Hepatic stellate cell (primary cell): ENCODE results near the gene PTGER3.

Source experiments
- DNase-seq: peaks from one replicate; pipeline ENCODE4 v3.0.0; 2011; ENCODE audit warnings: low spot score

The PTGER3 gene

DNA sequence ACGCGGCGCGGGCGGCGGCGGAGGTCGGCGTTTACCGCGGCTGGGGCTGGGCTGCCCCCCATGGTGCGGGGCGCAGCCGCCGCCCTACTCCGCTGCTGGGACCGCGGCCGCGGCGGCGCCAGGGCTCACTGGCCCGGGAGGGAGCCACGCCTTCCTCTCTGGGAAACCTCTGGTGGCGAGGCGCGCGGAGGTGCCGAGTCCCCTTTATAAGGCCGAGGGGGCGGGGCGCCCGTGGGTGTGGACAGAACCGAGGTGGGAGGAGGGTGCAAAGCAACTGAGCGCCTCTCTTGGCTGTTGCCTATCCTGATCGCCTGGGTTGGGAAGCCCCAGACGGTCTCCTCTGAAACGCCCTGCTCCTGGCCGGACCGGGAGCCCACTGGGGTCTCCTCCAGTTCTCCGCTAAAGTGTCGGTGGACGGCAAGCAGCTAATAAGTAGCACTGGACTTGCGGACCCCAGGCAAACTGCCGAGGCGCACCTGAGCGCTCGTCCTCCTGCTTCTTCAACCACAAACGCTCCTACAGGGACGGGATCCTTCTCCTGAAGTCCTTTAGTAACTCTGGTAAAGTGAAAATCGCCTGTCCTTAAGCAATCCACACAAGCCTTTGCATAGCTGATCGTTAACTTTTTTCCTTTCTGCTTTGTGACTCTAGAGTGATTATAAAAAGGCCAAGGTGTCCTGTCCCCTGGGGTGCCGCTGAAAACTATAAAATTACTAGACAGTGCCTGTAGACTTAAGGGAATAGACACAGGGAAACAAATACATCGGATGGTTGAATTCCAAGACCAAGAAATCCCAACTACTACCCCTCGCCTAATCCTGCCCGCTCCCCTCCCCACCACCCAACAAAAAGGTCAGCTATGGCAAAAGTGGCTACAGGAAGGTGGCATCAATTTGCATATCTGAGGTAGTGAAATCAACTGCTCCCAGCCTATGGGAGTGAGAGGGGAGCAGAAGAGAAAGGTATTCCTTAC is at the start of gene PTGER3:
Gene PTGER3, minus strand, starts transcription at position 182 of the 973 bp plus-strand sequence. CDS start 239 bp downstream, outside the sequence.
- peak; percentile 39 for DNase-seq

DNA sequence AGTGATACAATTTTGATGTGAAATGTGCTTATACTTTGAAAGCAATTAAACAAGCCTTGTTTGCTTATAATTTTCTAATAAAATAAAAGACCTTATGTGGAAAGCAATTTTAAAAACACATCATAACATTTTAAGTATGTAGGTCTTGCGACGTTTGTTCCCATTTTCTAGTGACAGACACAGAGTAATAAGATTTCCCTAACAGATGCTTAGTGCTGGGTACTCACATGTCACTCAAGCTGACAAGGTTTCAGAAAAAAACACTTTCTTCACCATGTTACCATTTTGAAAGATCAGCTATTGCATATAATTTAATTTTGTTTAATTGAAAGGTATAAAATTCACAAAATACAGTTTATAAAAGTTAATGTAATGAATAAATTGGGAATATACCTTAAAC is 47.3 kb upstream of the PTGER3 start:
- DNase-seq: no peak

GRCh38 chr1:71093938-71094337 is 46.3 kb upstream of the PTGER3 start:
- DNase-seq: no peak

GRCh38 chr1:71089536-71090270 is 42.1 kb upstream of the PTGER3 start:
- DNase-seq: no peak

DNA sequence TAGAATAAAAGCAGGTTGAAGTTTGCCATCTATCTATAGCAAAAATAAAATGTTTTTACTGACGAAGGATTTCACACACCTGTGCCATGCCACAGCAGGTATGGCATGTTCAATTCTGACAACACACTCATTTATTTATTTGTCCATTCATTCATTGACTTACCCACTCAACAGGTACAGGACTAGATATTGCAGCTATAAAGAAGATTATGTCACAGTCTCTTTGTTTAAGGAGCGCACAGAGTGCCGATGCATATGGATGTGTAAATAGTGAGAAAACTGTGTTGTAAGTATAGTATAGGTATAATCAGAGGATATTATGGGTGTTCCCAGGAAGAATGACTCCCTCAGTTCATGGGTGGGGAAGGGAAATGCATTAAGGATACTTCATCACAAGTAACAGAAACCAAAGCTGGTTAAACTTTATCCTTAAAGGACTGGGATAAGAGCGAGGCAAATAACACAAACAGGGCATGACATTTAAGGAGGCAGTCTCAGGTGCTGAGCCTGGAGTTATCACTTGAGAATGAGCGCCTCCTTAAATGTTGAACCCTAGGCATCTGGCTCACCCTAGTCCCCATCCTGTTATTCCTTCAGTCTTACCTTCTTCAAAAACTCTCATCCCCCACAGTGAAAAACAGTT is 41.1 kb upstream of the PTGER3 start:
- DNase-seq: no peak

DNA sequence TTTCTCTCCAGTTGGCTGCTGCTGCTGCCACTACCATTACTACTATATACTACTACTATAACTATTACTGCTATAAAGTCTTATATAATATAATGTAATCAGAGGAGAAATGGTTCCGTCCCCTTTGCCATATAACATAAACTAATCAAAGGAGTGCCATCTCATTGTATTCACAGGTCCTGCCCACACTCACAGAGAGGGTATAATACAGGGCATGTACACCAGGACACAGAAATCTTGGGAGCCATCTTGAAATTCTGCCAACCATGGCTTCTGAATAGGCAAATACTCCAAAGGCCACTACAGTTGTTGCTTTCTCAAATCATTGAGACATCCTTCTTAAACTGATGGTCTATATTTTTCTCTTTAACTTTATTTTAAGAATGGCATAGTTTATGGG is 40.1 kb upstream of the PTGER3 start:
- no peak for DNase-seq

GRCh38 chr1:71087060-71087459 is 39.4 kb upstream of the PTGER3 start:
- no peak for DNase-seq

DNA sequence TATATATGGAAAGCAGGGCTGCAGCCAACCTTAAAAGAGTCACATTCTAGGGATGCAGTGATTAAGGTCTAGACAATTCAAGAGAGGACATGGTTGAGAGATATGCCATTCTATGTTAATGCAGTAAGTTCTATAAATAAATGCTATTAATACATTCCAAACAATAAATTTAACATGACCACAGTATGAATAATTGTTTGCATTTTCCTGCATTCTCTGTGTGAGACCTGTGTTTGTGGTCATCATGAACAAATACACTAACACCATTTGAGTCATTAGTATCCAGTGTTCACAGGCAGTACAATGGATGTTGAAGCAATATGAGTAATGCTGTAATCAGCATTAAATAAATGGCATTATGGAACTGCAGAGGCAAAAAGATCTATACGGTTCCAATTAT is 38.7 kb upstream of the PTGER3 start:
- DNase-seq: no peak

DNA sequence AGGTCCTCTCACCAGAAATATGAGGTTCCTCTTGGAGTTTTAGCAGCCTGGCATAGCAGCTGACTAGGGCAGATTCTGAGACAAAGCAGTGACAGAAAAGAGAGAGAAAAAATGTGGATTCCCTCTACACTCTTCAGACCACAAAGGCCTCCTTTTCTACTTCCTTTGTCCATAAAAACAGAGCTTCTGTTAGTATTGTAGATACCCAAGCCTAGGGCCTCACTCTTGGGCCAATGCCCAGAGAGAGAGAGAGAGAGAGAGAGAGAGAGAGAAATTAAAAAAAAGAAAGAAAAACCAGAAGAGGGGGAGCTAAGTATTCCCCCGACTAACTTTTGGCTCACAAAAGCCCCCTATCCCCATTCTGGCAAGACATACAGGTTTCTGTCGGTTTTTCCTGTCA is 35.7 kb upstream of the PTGER3 start:
- DNase-seq: no peak

- DNase-seq: no peak
These were observed 34.1 kb upstream of the PTGER3 start for GRCh38 chr1:71081697-71082080.

DNA sequence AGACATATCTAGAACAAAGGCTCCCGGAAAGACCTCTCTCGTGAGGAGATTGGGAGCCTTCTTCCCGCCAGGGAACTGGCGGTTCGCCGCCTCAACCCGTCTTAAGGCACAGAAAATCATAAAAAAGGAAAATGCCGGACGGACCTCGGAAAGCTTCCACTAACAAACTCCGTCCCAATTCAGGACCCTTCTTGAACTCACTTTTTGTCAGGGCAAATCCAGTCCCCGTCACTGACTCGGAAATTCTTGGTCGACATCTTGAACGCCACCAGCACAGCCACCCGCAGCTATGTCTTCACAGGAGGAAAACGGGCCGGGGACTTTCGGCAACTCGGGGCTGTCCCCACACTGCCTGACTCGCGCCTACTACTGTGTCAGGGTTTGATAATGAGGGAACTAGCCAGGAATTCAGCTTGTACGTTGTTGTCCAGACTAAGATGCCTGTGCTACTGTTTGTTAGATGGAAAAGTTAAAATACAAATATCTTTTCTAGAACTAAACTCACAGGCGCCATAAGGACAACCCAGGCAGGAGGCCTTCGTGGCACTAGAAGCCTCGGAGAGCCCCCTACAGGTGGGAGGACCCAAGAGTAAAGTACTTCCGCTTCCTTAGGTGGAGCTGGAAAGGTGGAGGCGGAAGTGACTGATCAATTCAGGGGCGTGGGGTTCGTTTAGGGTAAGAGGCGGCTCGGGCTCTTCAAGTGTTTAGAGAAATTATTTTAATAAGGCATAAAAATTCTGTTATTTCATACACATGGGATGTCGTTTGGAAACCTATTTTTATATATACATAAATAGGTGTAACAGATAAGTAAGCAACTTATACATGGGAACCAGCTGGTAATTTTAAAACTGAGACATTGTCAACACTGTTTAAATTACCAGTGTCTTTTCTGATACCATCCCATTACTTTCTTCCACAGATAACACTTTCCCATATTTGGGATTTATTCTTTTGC is 33.4 kb upstream of the PTGER3 start, which contains the start of gene ZRANB2:
Gene ZRANB2, minus strand, starts transcription at position 297 of the 958 bp plus-strand sequence. Its CDS starts 40 bp downstream, at position 257.
- DNase-seq: peak; percentile 78

DNA sequence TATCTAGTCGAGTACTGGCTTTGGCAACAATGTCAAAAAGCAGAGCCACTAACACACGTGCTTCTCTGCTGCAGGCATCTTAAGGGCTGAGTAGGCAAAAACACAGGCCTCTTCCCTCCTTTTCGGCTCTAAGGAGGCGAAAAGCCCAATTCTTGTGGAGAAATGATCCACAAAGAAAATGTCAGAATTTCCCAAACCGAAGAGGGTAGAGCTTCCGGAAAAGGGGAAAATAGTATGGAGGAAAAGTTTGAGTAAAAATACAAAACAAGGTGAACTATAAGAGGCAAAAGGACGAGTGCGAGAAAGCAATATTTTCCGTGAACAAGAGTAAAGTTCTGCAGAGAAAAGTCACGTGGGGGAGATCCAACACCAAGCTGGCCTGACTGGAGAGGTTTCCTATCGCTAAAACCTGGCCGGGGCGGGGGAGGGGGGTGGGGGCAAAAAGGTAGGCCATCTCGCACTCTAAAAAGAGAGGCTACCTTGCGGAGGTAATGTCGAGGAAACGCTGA is 32.7 kb upstream of the PTGER3 start:
- DNase-seq: no peak

DNA sequence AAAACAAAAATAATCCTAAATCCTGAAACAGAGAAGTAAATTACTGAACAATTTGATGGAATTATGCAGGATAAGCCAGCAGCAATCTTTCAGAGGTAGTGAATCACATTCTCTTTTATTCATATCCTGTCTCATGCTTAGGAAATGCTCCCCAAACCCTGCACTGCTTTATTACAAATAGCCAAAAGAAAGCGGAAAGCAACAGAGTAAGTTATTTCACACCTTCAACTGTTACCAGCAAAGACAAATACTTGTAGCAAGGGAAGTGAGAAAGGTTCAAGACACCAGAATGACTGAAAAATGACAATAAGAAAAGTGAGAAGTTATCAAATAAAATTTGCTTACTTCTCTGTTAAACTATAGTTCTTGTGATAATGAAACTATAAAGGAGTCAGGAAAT is 27.1 kb upstream of the PTGER3 start:
- no peak for DNase-seq

- no peak for DNase-seq
These were observed 24.7 kb upstream of the PTGER3 start for GRCh38 chr1:71072273-71072672.

DNA sequence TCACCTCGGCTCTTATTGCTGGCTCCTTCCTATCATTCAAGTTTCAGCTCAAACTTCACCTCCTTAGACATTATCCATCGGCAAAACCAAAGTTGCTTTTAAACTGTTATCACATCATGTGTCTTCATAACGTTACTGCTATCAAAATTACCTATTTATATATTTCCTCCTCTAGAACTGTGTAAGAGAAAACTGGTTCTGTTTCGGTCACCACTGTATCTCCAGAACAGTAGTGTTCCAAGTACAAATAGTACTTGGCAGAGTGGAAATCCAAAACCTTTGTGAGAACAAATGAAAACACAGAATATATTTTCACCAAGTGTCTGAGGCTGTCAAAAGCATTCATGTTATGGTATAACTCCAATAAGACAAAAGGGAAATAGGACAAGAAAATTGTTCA is 24.1 kb upstream of the PTGER3 start:
- no peak for DNase-seq

DNA sequence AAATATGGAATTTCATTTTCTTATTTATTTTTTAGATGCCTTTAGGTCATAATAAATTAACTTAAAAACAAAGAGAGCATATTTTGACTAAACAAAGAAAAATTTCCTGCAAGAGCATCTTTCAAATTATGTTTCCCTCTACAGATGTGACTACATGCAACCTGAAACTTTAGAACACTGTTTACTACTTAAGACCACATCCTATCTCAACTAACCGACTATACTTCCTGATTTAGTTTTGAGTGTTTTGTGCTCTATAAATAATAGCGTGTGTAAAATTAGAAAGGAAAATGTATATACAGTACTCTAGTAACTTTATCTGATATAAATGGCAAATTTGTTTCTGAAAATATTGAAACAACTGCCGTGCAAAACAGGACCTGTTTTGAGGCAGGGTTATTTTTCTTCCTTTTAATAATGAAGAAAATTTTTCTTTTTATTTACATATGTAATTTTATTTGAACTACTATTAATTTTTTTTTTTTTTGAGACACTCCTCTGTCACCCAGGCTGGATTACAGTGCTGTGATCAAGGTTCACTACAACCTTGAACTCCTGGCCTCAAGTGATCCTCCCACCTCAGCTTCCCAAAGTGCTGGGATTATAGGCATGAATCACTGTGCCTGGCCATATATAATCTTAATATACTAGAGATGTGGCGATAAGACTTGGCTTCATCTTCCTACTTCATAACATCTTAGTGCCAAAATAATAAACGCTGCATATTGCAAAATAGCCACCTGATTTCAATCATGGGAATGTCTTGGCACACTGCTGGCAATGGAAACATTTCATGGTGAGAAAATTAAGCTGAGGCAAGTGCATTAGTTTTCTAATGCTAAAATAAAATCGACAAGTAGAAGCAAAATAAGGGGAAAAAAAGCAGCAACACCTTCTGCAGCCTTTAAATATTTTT is 21.0 kb upstream of the PTGER3 start:
- DNase-seq: no peak

DNA sequence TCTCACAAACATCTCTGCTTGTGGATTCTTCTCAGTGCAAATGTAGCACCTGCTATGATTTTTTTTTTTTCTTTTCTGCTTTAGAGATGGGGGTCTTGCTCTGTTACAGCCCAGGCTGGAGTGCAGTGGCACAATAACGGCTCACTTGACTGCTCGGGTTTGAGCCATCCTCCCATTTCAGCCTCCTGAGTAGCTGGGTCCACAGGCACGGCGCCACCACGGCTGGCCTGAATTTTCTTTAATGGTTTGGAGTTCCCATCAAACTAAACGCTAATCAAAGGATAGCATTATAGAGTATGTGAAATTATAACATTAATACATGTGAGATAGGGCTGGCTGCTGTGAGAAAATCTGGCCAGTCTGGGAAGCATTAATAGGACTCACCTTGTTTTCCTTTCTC is 7.2 kb upstream of the PTGER3 start:
- no peak for DNase-seq

GRCh38 chr1:71054281-71054731 is 6.7 kb upstream of the PTGER3 start:
- no peak for DNase-seq

DNA sequence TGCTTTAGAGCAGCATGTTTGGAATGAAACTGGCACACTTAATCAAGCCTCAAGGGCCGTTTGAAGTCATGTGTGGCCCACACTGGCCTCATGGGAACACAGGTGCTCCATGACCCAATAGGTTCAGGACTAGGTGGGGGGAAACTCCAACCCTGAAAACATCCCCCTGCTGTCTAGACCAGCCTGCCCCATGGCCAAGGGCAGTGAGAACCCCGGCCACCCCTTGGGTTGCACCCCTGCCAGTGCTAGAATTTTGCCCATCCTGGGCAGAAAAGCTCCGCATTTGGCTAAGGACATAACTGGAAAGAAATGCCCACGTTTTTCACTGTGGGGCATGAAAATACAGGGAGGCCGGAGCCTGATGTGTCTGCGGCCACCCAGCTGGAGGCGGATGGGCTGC is 6.1 kb upstream of the PTGER3 start:
- no peak for DNase-seq

- DNase-seq: no peak
These were observed 5.5 kb upstream of the PTGER3 start for GRCh38 chr1:71053146-71053545.
